ENCODE results near the gene FARS2.

GRCh38 chr6:5622276-5623005 lies 361.1 kb downstream of the FARS2 start:
- no peak for TF ChIP-seq CTCF (IDR thresholded peaks at IDR 0.05)
- no peak for TF ChIP-seq POLR2A (IDR thresholded peaks at IDR 0.05)
